AML-193 (cell line): ENCODE results near the gene MBD6.

ENCODE experiments used
- DNase-seq, 2 experiments: peaks; one replicate each; lab custom pipeline; 2025; lab: John Stamatoyannopoulos, UW

Gene MBD6

GRCh38 chr12:57522011-57522886 is at the start of gene MBD6:
TSS of gene MBD6 (plus strand) at chr12:57522824. CDS start at chr12:57524304, 1,480 bp downstream.
- peak; percentile 74 to 83 for DNase-seq

- DNase-seq: no peak
Measured at GRCh38 chr12:57473392-57473791, 49.2 kb upstream of the MBD6 start.

GRCh38 chr12:57473886-57474285 is 48.7 kb upstream of the MBD6 start:
- DNase-seq: no peak

GRCh38 chr12:57474430-57474829 is 48.2 kb upstream of the MBD6 start:
- no peak for DNase-seq

- no peak for DNase-seq
Measured at GRCh38 chr12:57474862-57475261, 47.8 kb upstream of the MBD6 start.

GRCh38 chr12:57475271-57476161 is 47.1 kb upstream of the MBD6 start:
- no peak for DNase-seq

GRCh38 chr12:57476162-57476992 is 46.2 kb upstream of the MBD6 start:
- peak; percentile 37 to 51 for DNase-seq

GRCh38 chr12:57476993-57477709 is 45.5 kb upstream of the MBD6 start:
- DNase-seq: no peak

- peak; percentile 61 to 75 for DNase-seq
Measured at GRCh38 chr12:57477710-57478681, 44.6 kb upstream of the MBD6 start.

- DNase-seq: no peak
Measured at GRCh38 chr12:57479043-57479375, 43.6 kb upstream of the MBD6 start.

GRCh38 chr12:57479376-57480115 is 43.1 kb upstream of the MBD6 start, which contains the start of gene ARHGAP9:
TSS of gene ARHGAP9 (minus strand) at chr12:57479866. CDS start at chr12:57479406, 460 bp downstream.
- peak; percentile 22 to 43 for DNase-seq

- DNase-seq: no peak
Measured at GRCh38 chr12:57481671-57482070, 41.0 kb upstream of the MBD6 start.

- DNase-seq: no peak
Measured at GRCh38 chr12:57483466-57483865, 39.2 kb upstream of the MBD6 start.

- DNase-seq: no peak
Measured at GRCh38 chr12:57485695-57486094, 36.9 kb upstream of the MBD6 start.

GRCh38 chr12:57487055-57487596 is 35.5 kb upstream of the MBD6 start:
- DNase-seq: no peak

GRCh38 chr12:57487597-57488401 is 34.8 kb upstream of the MBD6 start, which contains the start of gene MARS1:
TSS of gene MARS1 (plus strand) at chr12:57488068. CDS start at chr12:57488091, 23 bp downstream.
- peak; percentile 93 to 98 for DNase-seq

- no peak for DNase-seq
Measured at GRCh38 chr12:57488402-57489156, 34.0 kb upstream of the MBD6 start.
